Uterine smooth muscle cell (primary cell): Measurements from ENCODE around the gene PPP1R9A. TPM values are rescaled to one million over a fixed set of nuclear protein-coding genes. Genes with fewer than 3 reads are reported as not detected.

ENCODE experiments used
- total RNA-seq: library from RNA; depleted of rRNA; stranded (reverse); fragments of >200 nt; gene quantifications from 2 replicates; pipeline ENCODE4 v1.2.3, GENCODE V29; 2014

The PPP1R9A gene
- total RNA-seq = 1.9 and 2.6 TPM in 2 replicates

DNA sequence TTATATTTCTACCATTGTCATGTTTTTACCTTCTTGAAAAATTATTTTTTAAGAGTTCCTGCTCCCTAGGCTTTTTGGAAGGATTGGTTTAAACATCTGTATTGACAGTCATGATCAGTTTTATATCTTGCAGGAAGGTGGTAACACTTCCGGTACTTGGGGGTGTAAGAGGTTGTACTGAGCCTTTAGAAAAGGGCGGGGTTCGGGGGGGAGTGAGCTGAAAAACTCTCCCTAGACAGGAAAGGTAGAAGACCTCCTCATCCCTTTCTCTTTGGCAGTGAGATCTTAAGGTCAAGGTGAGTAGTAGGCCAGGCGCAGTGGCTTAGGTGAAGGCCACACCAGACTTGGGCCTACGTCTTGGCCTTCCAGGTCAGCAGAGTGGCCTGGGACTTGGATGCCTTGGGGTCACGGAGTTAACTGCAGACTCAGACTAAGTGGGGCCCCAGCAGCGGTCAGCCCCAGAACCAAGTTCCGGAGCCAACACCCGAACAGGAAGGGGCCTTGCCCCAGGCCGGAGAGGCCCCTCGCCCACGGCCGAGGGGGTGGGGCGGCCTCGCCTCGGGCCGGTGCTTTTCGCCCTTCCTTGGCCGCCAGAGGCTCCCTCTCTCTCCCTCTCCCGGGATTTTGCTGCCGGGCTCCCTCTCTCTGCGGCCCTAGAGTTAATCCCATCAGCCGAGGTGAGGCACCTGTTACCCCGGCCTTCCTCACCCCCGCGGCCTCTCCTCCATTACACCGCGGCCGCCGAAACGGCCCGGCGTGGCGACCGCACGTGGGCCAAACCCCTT, at the start of gene PPP1R9A:
Gene PPP1R9A, plus strand, starts transcription at position 569 of the 785 bp plus-strand sequence. CDS start 2,520 bp downstream, outside the sequence.

DNA sequence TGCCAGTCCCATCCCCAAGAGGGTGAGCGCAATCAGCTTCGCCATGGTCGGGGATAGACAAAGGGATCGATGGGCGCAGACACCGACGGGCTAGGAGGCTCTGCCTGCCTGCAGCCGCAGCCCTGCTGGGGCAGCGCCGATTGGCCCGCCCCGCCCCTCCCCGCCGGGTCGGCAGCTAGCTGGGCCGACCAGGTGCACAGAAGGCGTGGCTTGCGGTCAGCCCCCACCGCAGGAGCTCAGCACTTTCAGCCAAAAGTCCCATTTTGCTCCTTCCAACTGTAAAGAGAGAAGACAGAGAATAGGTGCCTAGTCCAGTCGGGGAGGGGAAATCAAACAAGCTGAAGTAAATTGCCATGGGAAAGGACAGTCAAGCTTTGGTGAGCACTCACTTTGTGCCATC, 417.0 kb downstream of the PPP1R9A start, which contains the start of gene PON1:
Gene PON1, minus strand, starts transcription at position 102 of the 400 bp plus-strand sequence. Its CDS starts 57 bp downstream, at position 45.

